Kidney glomerular epithelial cell (primary cell): ENCODE data around the gene CDX1.
A peak's percentile ranks its signal among the peaks of the same experiment; 100 is the strongest.

Source experiments
- DNase-seq: peaks from one replicate; lab custom pipeline; 2025; lab: John Stamatoyannopoulos, UW

CDX1 gene

DNA sequence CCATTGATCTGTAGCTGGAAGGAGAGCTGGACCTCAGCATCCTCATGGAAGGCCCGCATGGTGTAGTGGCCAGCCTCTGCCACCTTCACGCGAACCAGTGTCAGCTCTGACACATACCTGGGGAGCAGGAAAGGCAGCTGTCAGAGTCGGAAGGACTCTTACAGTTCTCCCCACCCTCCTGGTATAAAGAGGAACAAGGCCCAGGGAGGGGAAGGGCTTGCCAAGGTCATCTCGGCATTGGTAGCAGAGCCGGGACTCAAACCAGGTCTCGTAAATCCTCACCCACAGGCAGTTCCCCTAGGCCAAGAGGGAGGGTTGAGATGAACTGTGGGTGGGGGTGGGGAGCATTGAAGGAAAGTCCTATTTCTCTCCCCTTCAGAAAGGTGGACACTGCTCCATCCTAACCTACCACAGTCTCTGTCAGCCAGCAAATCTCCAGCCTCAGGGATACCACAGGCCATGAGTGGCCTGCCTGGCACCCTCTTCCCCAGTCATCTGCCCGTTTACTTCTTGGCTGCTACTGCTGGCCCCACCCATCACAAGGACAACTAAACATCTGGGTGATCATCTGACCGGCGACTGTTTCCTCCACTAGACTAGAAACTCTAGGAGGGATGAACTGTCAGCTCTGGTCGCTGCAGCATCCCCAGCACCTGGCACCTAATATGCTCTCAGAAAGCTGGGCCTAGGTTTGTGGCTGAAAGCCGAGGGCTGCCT lies 34.4 kb upstream of the CDX1 start:
- no peak for DNase-seq

DNA sequence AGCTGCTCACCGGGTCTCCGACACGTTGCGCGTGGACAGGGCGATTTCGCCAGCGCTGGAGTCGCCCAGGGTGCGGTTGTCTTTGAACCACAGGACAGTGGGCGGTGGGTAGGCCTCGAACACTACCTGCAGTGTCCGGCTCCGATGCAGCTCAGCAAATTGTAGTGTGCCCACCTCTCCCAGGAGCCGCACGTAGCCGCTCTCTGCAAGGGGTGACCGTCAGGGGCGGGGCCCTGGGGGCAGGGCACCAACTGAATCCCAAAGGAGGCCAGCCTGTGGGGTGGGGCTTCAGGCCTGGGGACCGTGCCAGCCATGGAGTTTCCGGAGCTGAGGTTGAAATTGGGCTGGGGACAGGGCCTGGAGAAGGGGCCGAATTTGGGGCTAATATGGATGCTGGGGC lies 33.8 kb upstream of the CDX1 start:
- no peak for DNase-seq

- DNase-seq, result no peak
Measured at GRCh38 chr5:150133581-150134197, 32.9 kb upstream of the CDX1 start.

DNA sequence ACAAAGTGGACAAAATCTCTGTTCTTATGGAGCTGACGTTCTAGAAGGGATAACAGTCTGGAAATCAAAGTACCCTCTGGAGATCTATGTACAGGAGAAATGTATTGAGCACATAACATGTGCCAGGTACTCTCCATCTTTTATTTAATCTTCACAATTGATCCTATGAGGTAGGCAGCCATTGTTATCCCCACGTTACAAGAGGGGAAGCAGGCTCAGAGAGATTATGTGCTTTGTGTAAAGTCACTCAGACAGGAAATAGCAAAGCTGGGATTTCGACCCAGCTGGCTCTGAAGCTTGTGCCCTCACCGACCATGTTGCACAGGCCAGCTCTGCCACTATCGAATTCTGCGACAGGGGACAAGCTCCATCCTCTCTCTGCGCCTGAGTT lies 32.4 kb upstream of the CDX1 start:
- DNase-seq, result no peak

GRCh38 chr5:150135557-150136304 lies 30.8 kb upstream of the CDX1 start:
- no peak for DNase-seq

DNA sequence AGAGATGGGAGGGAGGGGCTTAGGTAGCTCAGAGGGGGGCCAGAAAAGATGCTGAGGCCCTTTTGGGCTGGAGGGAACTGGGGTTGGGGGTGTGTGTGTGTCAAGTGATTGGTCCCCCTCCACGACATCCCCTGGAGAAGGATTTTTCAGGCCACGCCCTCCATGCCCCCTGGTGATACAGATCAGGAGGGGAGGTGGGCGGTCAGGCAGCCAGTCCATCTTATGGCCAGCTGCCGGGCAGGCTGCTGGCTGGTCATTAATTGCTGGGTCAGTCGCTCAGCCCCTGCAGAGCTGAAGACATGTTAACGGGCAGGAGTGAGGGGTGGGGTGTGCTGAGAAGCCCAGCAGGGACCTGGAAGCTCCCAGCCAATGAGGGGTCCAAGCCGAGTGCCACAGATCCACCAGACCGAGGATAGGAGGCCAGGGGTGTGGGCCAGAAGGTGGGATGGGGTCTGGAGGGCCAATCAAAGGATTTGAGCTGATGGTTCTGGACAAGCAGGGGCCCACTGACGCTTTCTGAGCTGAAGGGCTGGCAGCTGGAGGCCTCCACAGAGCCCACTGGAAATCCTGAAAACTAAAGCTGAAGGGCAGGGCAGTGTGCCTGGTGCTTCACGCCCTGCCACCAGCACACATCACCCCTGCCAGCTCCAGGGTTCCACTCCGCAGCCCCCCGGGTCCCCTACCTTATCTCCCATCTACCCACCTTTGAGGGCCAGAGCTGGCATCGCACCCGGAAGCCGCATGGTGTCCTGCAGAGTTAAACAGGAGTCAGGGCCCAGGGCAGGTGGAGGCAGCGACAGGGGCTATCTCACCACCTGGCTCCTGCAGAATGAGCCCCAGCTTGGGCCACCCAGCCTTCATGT lies 30.0 kb upstream of the CDX1 start:
- DNase-seq, result no peak

GRCh38 chr5:150137168-150137957 lies 29.2 kb upstream of the CDX1 start:
- peak; percentile 69 for DNase-seq

DNA sequence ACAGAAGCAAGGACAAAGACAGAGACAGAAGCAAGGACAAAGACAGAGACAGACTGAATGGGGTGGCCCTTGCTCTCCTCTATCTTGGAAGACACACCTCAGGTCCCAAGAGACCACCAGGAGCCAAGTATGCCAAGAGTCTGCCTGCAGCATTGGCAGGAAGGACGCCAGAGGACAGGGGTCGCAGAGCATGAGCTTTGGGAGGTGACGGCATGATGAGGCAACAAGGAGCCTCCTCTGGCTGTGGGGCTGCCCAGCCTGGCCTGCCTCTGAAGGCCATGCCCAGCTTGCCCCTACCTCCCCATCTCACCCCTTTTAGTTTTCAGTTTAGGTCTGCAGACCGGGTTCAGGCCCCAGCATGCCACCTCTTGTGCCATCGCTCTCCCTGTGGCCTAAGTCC lies 28.6 kb upstream of the CDX1 start:
- DNase-seq, result no peak

DNA sequence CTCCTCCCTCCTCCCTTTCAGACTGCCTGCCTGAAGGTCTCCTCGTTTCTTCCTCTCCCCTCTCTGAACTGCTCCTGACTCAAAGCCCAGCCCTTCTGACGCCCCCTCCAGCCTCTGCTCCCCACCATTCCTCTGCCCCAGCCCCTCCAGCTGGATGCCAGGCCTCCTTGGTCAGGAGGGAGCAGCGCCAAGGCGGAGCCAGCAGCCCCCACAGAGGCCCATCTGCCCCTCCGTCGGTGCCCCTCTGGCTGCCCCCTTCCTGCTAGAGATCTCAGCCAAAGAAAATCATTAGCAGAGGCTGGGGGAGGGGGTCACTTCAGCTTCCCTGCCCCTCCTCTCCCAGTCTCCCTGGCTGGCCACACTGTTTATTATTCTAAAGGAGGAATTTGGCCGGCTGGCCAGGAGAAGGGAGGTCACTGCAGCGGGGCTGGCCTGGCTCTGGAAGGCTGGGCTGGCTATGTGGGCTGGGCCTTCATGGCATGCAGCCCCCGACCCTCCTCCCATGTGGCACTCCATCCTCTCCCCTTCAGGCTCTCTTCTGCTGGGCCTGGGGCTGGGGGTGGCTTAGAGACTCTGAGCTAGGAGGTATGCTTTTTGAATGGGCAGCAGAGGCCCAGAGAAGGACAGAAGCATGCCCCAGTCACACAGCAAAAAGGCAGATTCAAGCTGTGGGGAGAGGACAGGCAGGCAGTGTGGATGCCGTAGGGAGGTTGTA lies 27.9 kb upstream of the CDX1 start:
- peak; percentile 84 for DNase-seq

DNA sequence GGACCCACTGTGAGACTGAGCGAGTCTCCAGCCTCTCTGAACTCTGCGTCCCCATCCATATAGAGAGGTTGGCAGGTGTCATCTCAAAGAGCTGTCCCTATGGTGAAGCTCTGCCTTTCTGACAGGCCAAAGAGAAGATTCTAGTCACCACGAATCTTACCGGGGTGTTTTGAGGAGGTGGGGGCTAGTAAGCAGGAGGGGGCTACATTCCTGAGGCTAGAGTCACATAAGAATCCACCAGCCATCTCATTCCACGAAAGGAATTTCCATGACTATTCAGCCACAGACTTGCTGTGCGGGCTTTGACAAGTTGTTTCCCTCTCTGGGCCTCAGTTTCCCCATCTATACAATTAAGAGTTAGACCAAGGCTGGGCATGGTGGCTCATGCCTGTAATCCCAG lies 27.2 kb upstream of the CDX1 start:
- peak; percentile 75 for DNase-seq

GRCh38 chr5:150140830-150141229 lies 25.7 kb upstream of the CDX1 start:
- DNase-seq, result peak; percentile 59

- DNase-seq, result peak; percentile 69
Measured at GRCh38 chr5:150141544-150142184, 24.9 kb upstream of the CDX1 start.

DNA sequence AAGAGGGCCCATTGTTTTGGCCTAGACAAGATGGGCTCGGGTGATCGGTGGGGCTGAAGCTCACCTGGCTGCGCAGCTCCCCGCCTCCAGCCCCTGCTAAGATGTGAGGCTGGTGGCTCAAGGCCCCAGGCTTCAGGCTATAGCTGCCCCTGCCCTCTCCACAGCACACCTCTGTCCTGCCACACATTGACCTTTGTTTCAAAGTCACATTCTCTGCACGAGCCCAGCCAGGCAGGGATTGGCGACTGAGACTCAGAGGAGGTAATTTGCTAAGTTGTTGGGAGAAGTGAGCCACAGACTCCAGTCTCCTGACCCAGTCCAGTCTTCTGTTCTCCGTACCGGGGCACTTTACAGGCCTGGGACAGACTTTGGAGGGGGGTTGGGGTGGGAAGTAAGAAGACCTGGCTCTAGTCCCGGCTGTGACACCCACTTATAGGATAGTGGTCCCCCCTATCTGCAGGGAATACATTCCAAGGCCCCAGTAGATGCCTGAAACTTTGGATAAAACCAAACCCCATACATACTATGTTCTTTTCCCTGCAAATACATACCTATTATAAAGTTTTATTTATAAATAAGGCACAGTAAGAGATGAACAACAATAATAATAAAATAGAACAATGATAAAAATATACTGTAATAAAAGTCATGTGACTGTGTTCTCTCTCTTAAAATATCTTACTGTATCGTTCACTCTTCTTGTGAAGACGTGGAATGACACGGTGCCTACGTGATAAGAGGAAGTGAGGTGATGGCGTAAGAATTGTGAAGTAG lies 24.2 kb upstream of the CDX1 start:
- peak; percentile 60 for DNase-seq

DNA sequence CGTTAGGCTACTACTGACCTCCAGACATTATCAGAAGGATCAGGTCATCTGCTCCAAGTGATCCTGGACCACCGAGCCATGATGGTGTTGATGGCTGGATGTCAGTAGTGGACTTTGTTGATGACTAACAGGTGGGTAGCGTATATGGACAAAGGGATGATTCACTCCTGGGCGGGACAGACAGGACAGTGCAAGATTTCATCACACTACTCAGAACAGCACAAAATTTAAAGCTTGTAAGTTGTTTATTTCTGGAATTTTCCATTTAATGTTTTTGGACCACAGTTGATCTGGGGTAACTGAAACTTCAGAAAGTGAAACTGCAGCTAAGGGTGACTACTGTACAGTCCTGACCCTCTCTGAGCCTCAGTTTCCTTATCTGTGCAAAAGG lies 23.6 kb upstream of the CDX1 start:
- peak; percentile 90 for DNase-seq

- peak; percentile 90 for DNase-seq
Measured at GRCh38 chr5:150143350-150144245, 23.0 kb upstream of the CDX1 start.

GRCh38 chr5:150144246-150144801 lies 22.3 kb upstream of the CDX1 start:
- DNase-seq, result peak; percentile 19

DNA sequence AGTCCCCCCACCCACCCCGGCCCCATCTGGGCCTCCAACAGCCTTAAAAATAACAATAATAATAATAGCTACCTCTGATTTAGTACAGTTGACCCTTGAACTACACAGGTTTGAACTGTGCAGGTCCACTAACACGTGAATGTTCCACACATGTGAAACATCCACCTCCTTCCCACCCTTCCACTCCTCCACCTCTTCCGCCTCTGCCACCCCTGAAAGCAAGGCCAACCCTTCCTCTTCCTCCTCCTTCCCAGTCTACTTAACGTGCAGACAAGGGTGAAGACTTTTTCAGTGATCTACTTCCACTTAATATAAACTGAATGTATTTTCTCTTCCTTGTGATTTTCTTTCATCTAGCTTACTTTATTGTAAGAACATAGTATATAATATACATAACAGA lies 21.7 kb upstream of the CDX1 start:
- no peak for DNase-seq

DNA sequence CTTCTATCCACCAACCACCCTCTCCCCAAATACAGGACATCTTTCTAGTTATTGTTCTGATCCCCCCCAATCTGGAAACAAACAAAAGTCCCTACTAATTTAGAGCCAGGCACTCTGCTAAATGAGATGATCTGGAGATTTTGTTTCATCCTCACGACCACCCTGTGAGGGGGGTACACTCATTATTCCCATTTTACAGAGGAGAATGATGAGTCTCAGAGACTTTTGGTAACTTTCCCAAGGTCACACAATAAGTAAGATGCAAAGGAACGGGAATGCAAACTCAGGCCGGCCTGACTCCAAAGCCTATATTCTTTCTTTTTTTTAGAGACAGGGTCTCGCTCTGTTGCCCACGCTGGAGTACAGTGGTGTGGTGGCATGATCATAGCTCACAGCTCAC lies 20.3 kb upstream of the CDX1 start:
- DNase-seq, result no peak
